ENCODE results near the gene LCN10. TPM values are rescaled to one million over a fixed set of nuclear protein-coding genes. Genes with fewer than 3 reads are reported as not detected.

LCN10 gene
- polyA plus RNA-seq, 2 of the 4 experiments (the other 2 are of a cell fraction) = not detected

- ChIA-PET POLR2A (no interaction called here), CTCF (interaction anchor here (0.9 to 2.2 kb wide), 3 partner anchors 12 to 328 kb away, joined by 3 to 7 read pairs (median 4); no protein-coding TSS in a partner anchor)
- Histone ChIP-seq H3K4me1 (peaks cover 19% of the 10 kb centered on the region), H3K4me3 (no peak overlapping the region), H3K27ac (no peak overlapping the region), H3K9me3 (no peaks in the 10 kb centered on the region), H3K4me2 (no peak overlapping the region)
- no peak for TF ChIP-seq PHF8 (IDR thresholded peaks at IDR 0.05; ENCODE audit: borderline replicate concordance, low read depth)
- no peak for TF ChIP-seq POLR2AphosphoS2 (conservative IDR thresholded peaks at IDR 0.05; ENCODE audit: low read length)
- TF ChIP-seq HOXB5 (CRISPR knock-in tag; IDR thresholded peaks at IDR 0.05) = no peak
- no peak for TF ChIP-seq ZSCAN20 (CRISPR knock-in tag; IDR thresholded peaks at IDR 0.05)
- DNase-seq (ENCODE audit: low read depth in 1 of 2, low spot score in 1 of 2) (no peak), FAIRE-seq (no peak), ATAC-seq (no peak)
- 78% methylated on average over 10 of the region's 10 CpGs for WGBS (ENCODE audit: missing lambda C conversion rate)
These were observed 41.1 kb downstream of the LCN10 start for GRCh38 chr9:136701668-136702053.

GRCh38 chr9:136700959-136701667 is 41.6 kb downstream of the LCN10 start:
- ChIA-PET CTCF (interaction anchor here (0.9 to 8.5 kb wide), 6 partner anchors 11 to 327 kb away, joined by 3 to 113 read pairs (median 4); no protein-coding TSS in a partner anchor), POLR2A (interaction anchor here (0.6 kb wide), 1 partner anchor 13 kb away, joined by 4 read pairs; no protein-coding TSS in a partner anchor)
- Histone ChIP-seq H3K27ac (no peak overlapping the region), H3K9me3 (no peaks in the 10 kb centered on the region), H3K4me2 (no peak overlapping the region), H3K4me3 (no peak overlapping the region), H3K4me1 (peaks cover 25% of the 10 kb centered on the region)
- no peak for FAIRE-seq
- ATAC-seq = no peak
- no peak for DNase-seq (ENCODE audit: low read depth in 1 of 2, low spot score in 1 of 2)
- TF ChIP-seq RNF2 (IDR thresholded peaks at IDR 0.05; ENCODE audit: borderline replicate concordance, low read depth) (no peak), HEYL (CRISPR knock-in tag; IDR thresholded peaks at IDR 0.05) (no peak), E2F6 (IDR thresholded peaks at IDR 0.05; ENCODE audit: borderline replicate concordance, low read depth) (no peak), BCL3 (IDR thresholded peaks at IDR 0.05) (no peak), FOSB (CRISPR knock-in tag; IDR thresholded peaks at IDR 0.05) (no peak), TP53 (CRISPR knock-in tag; IDR thresholded peaks at IDR 0.05) (no peak), EP300 (IDR thresholded peaks at IDR 0.05) (no peak), SREBF2 (IDR thresholded peaks at IDR 0.05) (no peak), KDM1A (IDR thresholded peaks at IDR 0.05; ENCODE audit: low read depth) (no peak), SMC3 (IDR thresholded peaks at IDR 0.05) (no peak), ZNF302 (CRISPR knock-in tag; IDR thresholded peaks at IDR 0.05) (no peak), JUN (IDR thresholded peaks at IDR 0.05) (no peak), NPAS2 (CRISPR knock-in tag; IDR thresholded peaks at IDR 0.05; ENCODE audit: borderline replicate concordance) (no peak), TFCP2L1 (CRISPR knock-in tag; IDR thresholded peaks at IDR 0.05) (no peak), ELK1 (IDR thresholded peaks at IDR 0.05; ENCODE audit: low read depth, low read length) (no peak), MAX (IDR thresholded peaks at IDR 0.05) (no peak)
- WGBS (ENCODE audit: missing lambda C conversion rate) = 77% methylated on average over 38 of the region's 38 CpGs

GRCh38 chr9:136700304-136700703 is 42.4 kb downstream of the LCN10 start:
- Histone ChIP-seq H3K27ac (no peak overlapping the region), H3K4me2 (no peak overlapping the region), H3K9me3 (no peaks in the 10 kb centered on the region), H3K4me3 (no peak overlapping the region), H3K4me1 (peaks cover 33% of the 10 kb centered on the region)
- TF ChIP-seq NR3C1 (IDR thresholded peaks at IDR 0.05) = no peak
- TF ChIP-seq RFX5 (IDR thresholded peaks at IDR 0.05) = no peak
- TF ChIP-seq FOXS1 (CRISPR knock-in tag; IDR thresholded peaks at IDR 0.05) = no peak
- FAIRE-seq (no peak), ATAC-seq (no peak), DNase-seq (ENCODE audit: low read depth in 1 of 2, low spot score in 1 of 2) (no peak)
- ChIA-PET CTCF (interaction anchor here (0.9 to 8.5 kb wide), 5 partner anchors 6 to 216 kb away, joined by 3 to 113 read pairs (median 7); no protein-coding TSS in a partner anchor), POLR2A (no interaction called here)
- 83% methylated on average over 8 of the region's 13 CpGs for WGBS (ENCODE audit: missing lambda C conversion rate)

Data from A549 (cell line).